IMR-90 (cell line): Measurements from ENCODE around the gene PNMA6E. TPM values are rescaled to one million over a fixed set of nuclear protein-coding genes. Genes with fewer than 3 reads are reported as not detected.

ENCODE experiments used
- ATAC-seq: fragments of 200-7000 bp; cut with Tn5 transposase; 2 replicates; pipeline ENCODE4 v1.9.1; 2020; ENCODE audit warnings: low read depth, mild to moderate bottlenecking, moderate library complexity
- BruUV-seq: library from RNA; stranded (reverse); fragments of 400-500 nt; replicated peaks from 2 replicates; lab custom pipeline; 2021; lab: Mats Ljungman, UMichigan
- CTCF ChIA-PET: fragments of 300-600 bp; formaldehyde crosslinking; extraction: SDS; loops from one replicate; lab custom pipeline; 2021; ENCODE audit warnings: antibody characterized with exemption; lab: Yijun Ruan, JAX
- POLR2A ChIA-PET: fragments of 300-600 bp; sonication (Branson Sonifier 250); formaldehyde crosslinking; loops from one replicate; lab custom pipeline; 2022; ENCODE audit warnings: antibody characterized with exemption; ENCODE audit not compliant: unreplicated experiment; lab: Charles Lee
- DNase-seq: peaks from one replicate; pipeline ENCODE4 v3.0.0; 2013
- H2AFZ ChIP-seq: replicated peaks from 2 replicates; pipeline ENCODE3; 2013; ENCODE audit warnings: low read length, mild to moderate bottlenecking; ENCODE audit not compliant: poor library complexity
- H2AK5ac ChIP-seq: 2 replicates; pipeline ENCODE4 v1.6.1; 2013; ENCODE audit warnings: low read depth, low read length, inconsistent platforms
- H2AK9ac ChIP-seq: replicated peaks from 2 replicates; pipeline ENCODE3; 2013; ENCODE audit warnings: mild to moderate bottlenecking, low read depth, low read length, moderate library complexity; ENCODE audit not compliant: poor library complexity
- H2BK120ac ChIP-seq: 2 replicates; pipeline ENCODE4 v1.6.1; 2013; ENCODE audit warnings: low read depth, low read length, inconsistent platforms
- H2BK15ac ChIP-seq: 3 replicates; pipeline ENCODE4 v1.6.1; 2013; ENCODE audit warnings: low read depth, low read length, inconsistent platforms
- H2BK20ac ChIP-seq: 2 replicates; pipeline ENCODE4 v1.6.1; 2013; ENCODE audit warnings: low read depth, mild to moderate bottlenecking, inconsistent platforms, low read length, moderate library complexity
- H2BK5ac ChIP-seq: 2 replicates; pipeline ENCODE4 v1.6.1; 2013; ENCODE audit warnings: mild to moderate bottlenecking, low read depth, low read length, inconsistent platforms; ENCODE audit not compliant: poor library complexity, severe bottlenecking
- H3K14ac ChIP-seq: replicated peaks from 2 replicates; pipeline ENCODE4 v1.6.1; 2013; ENCODE audit warnings: low read depth, low read length, inconsistent platforms
- H3K18ac ChIP-seq: 2 replicates; pipeline ENCODE4 v1.6.1; 2013; ENCODE audit warnings: low read depth, low read length, control low read depth
- H3K23ac ChIP-seq: 2 replicates; pipeline ENCODE4 v1.6.1; 2013; ENCODE audit warnings: low read depth, low read length, inconsistent platforms
- H3K27ac ChIP-seq: 2 replicates; pipeline ENCODE4 v1.5.1; 2013; ENCODE audit warnings: mild to moderate bottlenecking, control low read depth, low read length; ENCODE audit not compliant: insufficient read depth
- H3K27me3 ChIP-seq: 2 replicates; pipeline ENCODE4 v1.6.1; 2013; ENCODE audit warnings: low read length; ENCODE audit not compliant: control insufficient read depth, insufficient read depth
- H3K36me3 ChIP-seq: 2 replicates; pipeline ENCODE4 v1.6.1; 2013; ENCODE audit warnings: low read length, mixed read lengths; ENCODE audit not compliant: control insufficient read depth, insufficient read depth
- H3K4ac ChIP-seq: 2 replicates; pipeline ENCODE4 v1.6.1; 2013; ENCODE audit warnings: low read depth, low read length, inconsistent platforms
- H3K4me1 ChIP-seq: 2 replicates; pipeline ENCODE4 v1.6.1; 2013; ENCODE audit warnings: low read length, mixed read lengths; ENCODE audit not compliant: control insufficient read depth, insufficient read depth
- H3K4me2 ChIP-seq: 2 replicates; pipeline ENCODE4 v1.6.1; 2013; ENCODE audit warnings: low read depth, mild to moderate bottlenecking, control low read depth, low read length, moderate library complexity
- H3K4me3 ChIP-seq: 2 replicates; pipeline ENCODE4 v1.5.1; 2013; ENCODE audit warnings: low read depth, mild to moderate bottlenecking, control low read depth, low read length, moderate library complexity; ENCODE audit not compliant: insufficient read depth
- H3K56ac ChIP-seq: 2 replicates; pipeline ENCODE4 v1.6.1; 2013; ENCODE audit warnings: low read length, inconsistent platforms; ENCODE audit not compliant: insufficient read depth; ENCODE audit errors: extremely low read depth
- H3K79me1 ChIP-seq, 2 experiments: 2 replicates each; pipeline ENCODE4 v1.6.1; 2013; ENCODE audit warnings: low read length in 2 of 2, inconsistent platforms in 1 of 2, low read depth in 1 of 2
- H3K9ac ChIP-seq: 2 replicates; pipeline ENCODE4 v1.6.1; 2013; ENCODE audit warnings: low read depth, low read length, control low read depth
- H3K9me1 ChIP-seq: 2 replicates; pipeline ENCODE4 v1.6.1; 2013; ENCODE audit warnings: low read length, inconsistent platforms; ENCODE audit not compliant: insufficient read depth
- H3K9me3 ChIP-seq: 2 replicates; pipeline ENCODE4 v1.6.1; 2013; ENCODE audit warnings: low read length; ENCODE audit not compliant: control insufficient read depth, insufficient read depth
- H4K20me1 ChIP-seq: 2 replicates; pipeline ENCODE4 v1.6.1; 2013; ENCODE audit warnings: low read length, inconsistent platforms; ENCODE audit not compliant: insufficient read depth
- H4K5ac ChIP-seq: 2 replicates; pipeline ENCODE4 v1.6.1; 2013; ENCODE audit warnings: mild to moderate bottlenecking, low read depth, low read length, control low read depth
- H4K8ac ChIP-seq, 2 experiments: 2 replicates each; pipeline ENCODE4 v1.6.1; 2013; ENCODE audit warnings: low read depth in 2 of 2, low read length in 2 of 2, control low read depth in 1 of 2, inconsistent platforms in 1 of 2
- H4K91ac ChIP-seq: 2 replicates; pipeline ENCODE4 v1.6.1; 2013; ENCODE audit warnings: low read depth, low read length, inconsistent platforms; ENCODE audit not compliant: insufficient read depth
- BHLHE40 ChIP-seq: fragments of 150-350 bp; IDR thresholded peaks from 2 replicates; pipeline ENCODE4 v1.6.1; 2016; ENCODE audit warnings: mild to moderate bottlenecking, low read depth, low read length
- CEBPB ChIP-seq: IDR thresholded peaks from 2 replicates; pipeline ENCODE4 v1.6.1; 2012; ENCODE audit warnings: low read depth, low read length, improper control_type of control experiment
- CHD1 ChIP-seq: IDR thresholded peaks from 2 replicates; pipeline ENCODE4 v1.6.1; 2012; ENCODE audit warnings: low read depth, low read length, improper control_type of control experiment
- CTCF ChIP-seq: conservative IDR thresholded peaks from 2 replicates; pipeline ENCODE4 v1.5.1; 2012; ENCODE audit warnings: mild to moderate bottlenecking, low read depth, low read length, improper control_type of control experiment
- ELK1 ChIP-seq: fragments of 150-350 bp; IDR thresholded peaks from 2 replicates; pipeline ENCODE4 v1.6.1; 2016; ENCODE audit warnings: low read depth, mild to moderate bottlenecking, low read length, moderate library complexity, borderline replicate concordance
- FOS ChIP-seq: fragments of 150-350 bp; IDR thresholded peaks from 2 replicates; pipeline ENCODE4 v1.6.1; 2016; ENCODE audit warnings: low read depth, low read length
- MAFK ChIP-seq: IDR thresholded peaks from 2 replicates; pipeline ENCODE4 v1.6.1; 2012; ENCODE audit warnings: low read depth, low read length, improper control_type of control experiment
- MAZ ChIP-seq: IDR thresholded peaks from 2 replicates; pipeline ENCODE4 v1.6.1; 2012; ENCODE audit warnings: low read depth, mild to moderate bottlenecking, low read length, improper control_type of control experiment, moderate library complexity, borderline replicate concordance
- MXI1 ChIP-seq: IDR thresholded peaks from 2 replicates; pipeline ENCODE4 v1.6.1; 2012; ENCODE audit warnings: low read depth, mild to moderate bottlenecking, low read length, moderate library complexity, borderline replicate concordance
- NFE2L2 ChIP-seq: fragments of 150-350 bp; IDR thresholded peaks from 2 replicates; pipeline ENCODE4 v1.6.1; 2016; ENCODE audit warnings: low read depth, mild to moderate bottlenecking, low read length
- RAD21 ChIP-seq: IDR thresholded peaks from 2 replicates; pipeline ENCODE4 v1.6.1; 2012; ENCODE audit warnings: low read length, improper control_type of control experiment
- RCOR1 ChIP-seq: IDR thresholded peaks from 2 replicates; pipeline ENCODE4 v1.6.1; 2012; ENCODE audit warnings: mild to moderate bottlenecking, low read length, improper control_type of control experiment; ENCODE audit not compliant: insufficient replicate concordance
- RFX5 ChIP-seq: IDR thresholded peaks from 2 replicates; pipeline ENCODE4 v1.8.0; 2012; ENCODE audit warnings: low read depth, mild to moderate bottlenecking, low read length, moderate library complexity
- SMC3 ChIP-seq: fragments of 150-350 bp; IDR thresholded peaks from 2 replicates; pipeline ENCODE4 v1.6.1; 2016; ENCODE audit warnings: low read depth, mild to moderate bottlenecking, antibody characterized with exemption, low read length, moderate library complexity
- USF2 ChIP-seq: fragments of 150-350 bp; IDR thresholded peaks from 2 replicates; pipeline ENCODE4 v1.6.1; 2017; ENCODE audit warnings: mild to moderate bottlenecking, antibody characterized with exemption, low read length, low read depth
- WGBS, 2 experiments: methylation state at CpG; one replicate each; pipeline versions ENCODE4 v1.1.5 to v1.1.7; 2013; ENCODE audit warnings: missing lambda C conversion rate in 2 of 2; ENCODE audit not compliant: insufficient read length in 1 of 2; ENCODE audit errors: extremely low coverage in 2 of 2; 5-methylcytosine and 5-hydroxymethylcytosine counted together
- dilution Hi-C: fragments of 300-500 bp; cut with HindIII; formaldehyde crosslinking; loops from one replicate; pipeline ENCODE4 v1.14.3; 2018; ENCODE audit warnings: low sequenced_read_pairs; ENCODE audit not compliant: unreplicated experiment
- in situ Hi-C: fragments of 300-500 bp; cut with MboI; formaldehyde crosslinking; loops from 3 replicates; pipeline ENCODE4 v1.14.3; 2019; ENCODE audit warnings: low sequenced_read_pairs, inconsistent platforms, mixed read lengths
- intact Hi-C: fragments of 100-400 bp; cut with micrococcal nuclease; formaldehyde crosslinking; loops from 2 replicates; pipeline ENCODE4 v1.10.0; 2022
- polyA plus RNA-seq, 3 experiments: library from polyadenylated mRNA; depleted of rRNA; stranded (reverse); fragments of >200 nt; gene quantifications; 2 replicates each; pipeline ENCODE4 v1.2.3, GENCODE V29; 2012; ENCODE audit warnings: low replicate concordance in 1 of 3
- total RNA-seq: library from RNA; depleted of rRNA; stranded (reverse); fragments of >200 nt; gene quantifications from 2 replicates; pipeline ENCODE4 v1.2.3, GENCODE V29; 2012

Gene PNMA6E
- total and polyA plus RNA-seq, 2 of the 4 experiments (the other 2 are of a cell fraction), result not detected

- H3K9ac ChIP-seq, result no peak overlapping the region
- BruUV-seq, result no TSS peak
- H3K4ac ChIP-seq, result no peak overlapping the region
- no peak overlapping the region for H3K14ac ChIP-seq
- intact Hi-C loops, result no loop called here
- H4K91ac ChIP-seq, result no peak overlapping the region
- TF ChIP-seq RCOR1, result no peak
- TF ChIP-seq RFX5, result no peak
- TF ChIP-seq MAZ, result no peak
- no peak for TF ChIP-seq CTCF
- TF ChIP-seq CEBPB, result no peak
- TF ChIP-seq BHLHE40, result no peak
- no peak for TF ChIP-seq MAFK
- no peak for TF ChIP-seq FOS
- no peak for TF ChIP-seq ELK1
- TF ChIP-seq NFE2L2, result no peak
- TF ChIP-seq USF2, result no peak
- TF ChIP-seq MXI1, result no peak
- no peak for TF ChIP-seq CHD1
- no peak for TF ChIP-seq RAD21
- TF ChIP-seq SMC3, result no peak
- H3K18ac ChIP-seq, result no peak overlapping the region
- H4K5ac ChIP-seq, result no peak overlapping the region
- no peak overlapping the region for H3K27ac ChIP-seq
- no peak overlapping the region for H3K4me3 ChIP-seq
- ATAC-seq (no peak), DNase-seq (no peak)
- H2BK15ac ChIP-seq, result no peak overlapping the region
- ChIA-PET POLR2A (no interaction called here), CTCF (no interaction called here)
- WGBS, 2 experiments, result 79% methylated on average over 34 of the region's 91 CpGs; no CpG with 5 or more reads in 1 of the 2 experiments
- peaks cover 11% of the 10 kb centered on the region for H3K27me3 ChIP-seq
- no peak overlapping the region for H2BK120ac ChIP-seq
- H2AK9ac ChIP-seq, result no peak overlapping the region
- no peaks in the 10 kb centered on the region for H4K20me1 ChIP-seq
- H2AK5ac ChIP-seq, result no peak overlapping the region
- H2BK20ac ChIP-seq, result no peak overlapping the region
- in situ Hi-C loops, result loop anchor here (25.0 kb wide), 1 partner anchor 234 kb away; the partner anchor contains the start of gene MAGEA1
- dilution Hi-C loops, result no loop called here
- peaks cover 6% of the 10 kb centered on the region; the same call in 1 of the 2 replicates for H3K9me3 ChIP-seq
- H3K4me1 ChIP-seq, result no peaks in the 10 kb centered on the region
- peak overlapping the region; percentile 58 for H2AFZ ChIP-seq
- no peak overlapping the region for H3K56ac ChIP-seq
- no peaks in the 10 kb centered on the region for H3K79me1 ChIP-seq
- no peaks in the 10 kb centered on the region for H3K36me3 ChIP-seq
- no peak overlapping the region for H3K23ac ChIP-seq
- H2BK5ac ChIP-seq, result no peak overlapping the region
- H3K9me1 ChIP-seq, result no peaks in the 10 kb centered on the region
- H4K8ac ChIP-seq, result no peak overlapping the region
- H3K4me2 ChIP-seq, result no peak overlapping the region
Measured at GRCh38 chrX:153420851-153421599, 19.9 kb upstream of the PNMA6E start.
